HCT116 (cell line): ENCODE measurements around the gene NFIA. TPM values are rescaled to one million over a fixed set of nuclear protein-coding genes. Genes with fewer than 3 reads are reported as not detected.

Experiments used
- ATAC-seq: fragments of 200-7000 bp; cut with Tn5 transposase; 2 replicates; pipeline ENCODE4 v1.9.1; 2020; ENCODE audit warnings: mild to moderate bottlenecking, moderate library complexity
- BruUV-seq: library from RNA; stranded (reverse); fragments of 400-500 nt; replicated peaks from 2 replicates; lab custom pipeline; 2021; lab: Mats Ljungman, UMichigan
- CTCF ChIA-PET: fragments of 300-600 bp; sonication (Branson Sonifier 250); formaldehyde crosslinking; loops from one replicate; lab custom pipeline; 2021; ENCODE audit warnings: antibody characterized with exemption; lab: Charles Lee
- POLR2A ChIA-PET: fragments of 300-600, 350-600 bp; sonication (Branson Sonifier 250); formaldehyde crosslinking; loops from one replicate; lab custom pipeline; 2021; ENCODE audit warnings: antibody characterized with exemption; lab: Charles Lee
- RAD21 ChIA-PET, 2 experiments: fragments of 300-600 bp; sonication (Branson Sonifier 250); formaldehyde crosslinking; loops; one replicate each; lab custom pipeline; 2023; ENCODE audit warnings: low total read pairs in 2 of 2; ENCODE audit not compliant: uncharacterized antibody in 2 of 2, unreplicated experiment in 2 of 2, low non-redundant PET in 1 of 2; lab: Charles Lee
- DNase-seq: peaks from one replicate; pipeline ENCODE4 v3.0.0-alpha.2; 2010; ENCODE audit warnings: low read depth, low spot score
- H2AFZ ChIP-seq: fragments of 200-600 bp; shearing (Covaris generic), sonication (generic); 2 replicates; pipeline ENCODE4 v1.6.1; 2017; ENCODE audit warnings: low read depth, mixed run types, mixed read lengths, antibody characterized with exemption, low read length; ENCODE audit not compliant: poor library complexity, severe bottlenecking
- H3K27ac ChIP-seq: 2 replicates; pipeline ENCODE4 v1.5.1; 2012; ENCODE audit warnings: low read depth, low read length
- H3K27me3 ChIP-seq: fragments of 200-600 bp; sonication (generic); 2 replicates; pipeline ENCODE4 v1.6.1; 2016; ENCODE audit warnings: mixed run types, low read length, mixed read lengths; ENCODE audit not compliant: insufficient read depth
- H3K36me3 ChIP-seq, 2 experiments: fragments of 200-500 bp in 1 of 2; fragments of 200-600 bp in 1 of 2; sonication (Bioruptor generic) in 1 of 2; sonication (generic) in 1 of 2; 2 replicates each; pipeline versions ENCODE4 v1.5.1 to v1.6.1; 2014 to 2016; ENCODE audit warnings: low read length in 2 of 2, inconsistent platforms in 1 of 2, mixed read lengths in 1 of 2, mixed run types in 1 of 2; ENCODE audit not compliant: insufficient read depth in 2 of 2, control insufficient read depth in 1 of 2
- H3K4me1 ChIP-seq, 2 experiments: fragments of 200-600 bp in 1 of 2; sonication (generic) in 1 of 2; 2 replicates each; pipeline versions ENCODE4 v1.5.1 to v1.6.1; 2012 to 2017; ENCODE audit warnings: low read length in 2 of 2, inconsistent platforms in 1 of 2, mild to moderate bottlenecking in 1 of 2, mixed read lengths in 1 of 2, mixed run types in 1 of 2, moderate library complexity in 1 of 2; ENCODE audit not compliant: insufficient read depth in 2 of 2, control insufficient read depth in 1 of 2
- H3K4me2 ChIP-seq: fragments of 200-600 bp; sonication (generic); 2 replicates; pipeline ENCODE4 v1.6.1; 2017; ENCODE audit warnings: mixed run types, low read length, mixed read lengths
- H3K4me3 ChIP-seq, 2 experiments: fragments of 200-600 bp in 1 of 2; sonication (generic) in 1 of 2; replicated peaks in 1 of 2; 2 replicates each; pipeline ENCODE4 v1.5.1; 2011 to 2016; ENCODE audit warnings: low read length in 2 of 2, control low read depth in 1 of 2, low read depth in 1 of 2, mild to moderate bottlenecking in 1 of 2, mixed read lengths in 1 of 2, mixed run types in 1 of 2
- H3K79me2 ChIP-seq: fragments of 200-600 bp; sonication (generic); 2 replicates; pipeline ENCODE4 v1.6.1; 2017; ENCODE audit warnings: mild to moderate bottlenecking, mixed run types, low read length, moderate library complexity, mixed read lengths; ENCODE audit not compliant: insufficient read depth
- H3K9ac ChIP-seq: fragments of 200-600 bp; sonication (generic); 2 replicates; pipeline ENCODE4 v1.6.1; 2016; ENCODE audit warnings: low read length, mixed read lengths
- H3K9me2 ChIP-seq: fragments of 200-600 bp; sonication (generic), shearing (Covaris generic); 2 replicates; pipeline ENCODE4 v1.6.1; 2017; ENCODE audit warnings: mixed run types, mild to moderate bottlenecking, moderate library complexity; ENCODE audit not compliant: insufficient read depth
- H3K9me3 ChIP-seq, 2 experiments: fragments of 200-500 bp in 1 of 2; fragments of 200-600 bp in 1 of 2; sonication (Bioruptor generic) in 1 of 2; sonication (generic) in 1 of 2; 2 replicates each; pipeline ENCODE4 v1.6.1; 2014 to 2017; ENCODE audit warnings: low read length in 2 of 2, mixed read lengths in 2 of 2, inconsistent platforms in 1 of 2, low read depth in 1 of 2, mild to moderate bottlenecking in 1 of 2, mixed run types in 1 of 2, moderate library complexity in 1 of 2; ENCODE audit not compliant: control insufficient read depth in 1 of 2, insufficient read depth in 1 of 2
- H4K20me1 ChIP-seq: fragments of 200-600 bp; sonication (generic), shearing (Covaris generic); 2 replicates; pipeline ENCODE4 v1.6.1; 2017; ENCODE audit warnings: mixed run types, mild to moderate bottlenecking, moderate library complexity; ENCODE audit not compliant: insufficient read depth
- CEBPB ChIP-seq: IDR thresholded peaks from 2 replicates; pipeline ENCODE4 v1.6.1; 2012; ENCODE audit warnings: low read depth
- CTCF ChIP-seq, 3 experiments: fragments of 200-600 bp in 1 of 3; sonication (generic) in 1 of 3; IDR thresholded peaks in 2 of 3; conservative IDR thresholded peaks in 1 of 3; 2 replicates each; pipeline ENCODE4 v1.5.1; 2012 to 2017; ENCODE audit warnings: low read depth in 2 of 3, low read length in 2 of 3, antibody characterized with exemption in 1 of 3, borderline replicate concordance in 1 of 3, control low read depth in 1 of 3, mild to moderate bottlenecking in 1 of 3, mixed read lengths in 1 of 3, mixed run types in 1 of 3, moderate library complexity in 1 of 3; ENCODE audit not compliant: insufficient read depth in 1 of 3
- EGR1 ChIP-seq: IDR thresholded peaks from 2 replicates; pipeline ENCODE4 v1.6.1; 2012; ENCODE audit warnings: low read depth
- EZH2 ChIP-seq: fragments of 200-600 bp; sonication (generic); IDR thresholded peaks from 2 replicates; pipeline ENCODE4 v1.6.1; 2017; ENCODE audit warnings: antibody characterized with exemption, mixed run types
- FOSL1 ChIP-seq: IDR thresholded peaks from 2 replicates; pipeline ENCODE4 v1.6.1; 2012; ENCODE audit warnings: low read depth
- POLR2A ChIP-seq: IDR thresholded peaks from 2 replicates; pipeline ENCODE4 v1.7.0; 2011; ENCODE audit warnings: borderline replicate concordance; ENCODE audit not compliant: insufficient read depth, insufficient read length; ENCODE audit errors: extremely low read depth
- POLR2AphosphoS5 ChIP-seq: IDR thresholded peaks from 2 replicates; pipeline ENCODE4 v1.6.1; 2011; ENCODE audit warnings: mild to moderate bottlenecking, low read depth, low read length, moderate library complexity
- RAD21 ChIP-seq: IDR thresholded peaks from 2 replicates; pipeline ENCODE4 v1.6.1; 2012; ENCODE audit warnings: low read depth, mild to moderate bottlenecking
- REST ChIP-seq: IDR thresholded peaks from 2 replicates; pipeline ENCODE4 v1.6.1; 2012; ENCODE audit warnings: low read depth
- SRF ChIP-seq: IDR thresholded peaks from 2 replicates; pipeline ENCODE4 v1.6.1; 2012; ENCODE audit warnings: low read depth
- ZFX ChIP-seq: fragments of 450-650 bp; IDR thresholded peaks from 2 replicates; pipeline ENCODE4 v1.6.1; 2017
- intact Hi-C: fragments of 100-400 bp; cut with micrococcal nuclease; formaldehyde crosslinking; loops from 2 replicates; pipeline ENCODE4 v1.10.0; 2022
- total RNA-seq: library from RNA; stranded (reverse); gene quantifications from one replicate; pipeline ENCODE4 v1.2.1, GENCODE V29; 2021; ENCODE audit not compliant: unreplicated experiment

NFIA gene
- total RNA-seq, 1 experiment from 2014 or later, result 17.2 TPM

GRCh38 chr1:61375082-61375880 lies 292.9 kb downstream of the NFIA start (continued):
- TF ChIP-seq SRF (no peak), EZH2 (no peak)

GRCh38 chr1:61376151-61376550 lies 293.8 kb downstream of the NFIA start:
- Histone ChIP-seq H2AFZ (no peak overlapping the region), H3K9me3 (no peaks in the 10 kb centered on the region), H3K4me2 (no peak overlapping the region), H3K4me1 (no peaks in the 10 kb centered on the region), H3K36me3 (no peaks in the 10 kb centered on the region), H4K20me1 (no peaks in the 10 kb centered on the region), H3K27ac (no peak overlapping the region), H3K79me2 (no peaks in the 10 kb centered on the region), H3K9ac (no peak overlapping the region)
- POLR2A ChIA-PET, result no interaction called here
- no peak for ATAC-seq
- intact Hi-C loops, result no loop called here
- TF ChIP-seq CEBPB, result no peak
- TF ChIP-seq, all 23 proteins: peak for 0
- ChIA-PET RAD21 (no interaction called here), CTCF (no interaction called here)
- no peaks in the 10 kb centered on the region for H3K9me2 ChIP-seq
- no peaks in the 10 kb centered on the region for H3K27me3 ChIP-seq
- BruUV-seq, result no TSS peak
- no peak overlapping the region for H3K4me3 ChIP-seq
- no peak for DNase-seq

- RAD21 ChIA-PET, result no interaction called here
- TF ChIP-seq REST (no peak), CTCF (IDR thresholded peaks at IDR 0.05 in 2 of 3, conservative IDR thresholded peaks at IDR 0.05 in 1 of 3; ENCODE audit: borderline replicate concordance in 1 of 3, insufficient read depth in 1 of 3, low read depth in 2 of 3, low read length in 2 of 3) (no peak), FOSL1 (no peak), ZFX (no peak), RAD21 (no peak), CEBPB (no peak), EGR1 (no peak), POLR2A (no peak), EZH2 (no peak), POLR2AphosphoS5 (no peak)
Measured at GRCh38 chr1:61377242-61377958, 295.0 kb downstream of the NFIA start.

More at GRCh38 chr1:61377242-61377958, 295.0 kb downstream of the NFIA start:
- ChIA-PET POLR2A (no interaction called here), CTCF (interaction anchor here (0.7 kb wide), 1 partner anchor 370 kb away, joined by 3 read pairs; no protein-coding TSS in a partner anchor)
- Histone ChIP-seq H3K9ac (no peak overlapping the region), H3K9me2 (no peaks in the 10 kb centered on the region), H3K79me2 (no peaks in the 10 kb centered on the region), H4K20me1 (no peaks in the 10 kb centered on the region), H3K4me3 (no peak overlapping the region), H2AFZ (no peak overlapping the region), H3K4me2 (no peak overlapping the region), H3K36me3 (no peaks in the 10 kb centered on the region), H3K9me3 (no peaks in the 10 kb centered on the region), H3K27ac (no peak overlapping the region), H3K27me3 (no peaks in the 10 kb centered on the region), H3K4me1 (no peaks in the 10 kb centered on the region)
- ATAC-seq, result no peak
- no TSS peak for BruUV-seq
- intact Hi-C loops, result no loop called here
- no peak for DNase-seq
